Activated CD4-positive, alpha-beta memory T cell treated with anti-CD3 and anti-CD28 coated beads for 36 hours (primary cell): ENCODE data around the gene WDR20. TPM values are rescaled to one million over a fixed set of nuclear protein-coding genes. Genes with fewer than 3 reads are reported as not detected.
"Not testable (repeated sequence)": the region's sequence is repeated elsewhere in the genome, so short reads cannot be mapped to it uniquely, and the experiment has no call there.

ENCODE experiments used
- CTCF ChIA-PET: fragments of 350-600 bp; sonication (Branson Sonifier 250); formaldehyde crosslinking; loops from one replicate; lab custom pipeline; 2021; ENCODE audit warnings: antibody characterized with exemption, inconsistent platforms; lab: Charles Lee
- POLR2A ChIA-PET: fragments of 350-600 bp; sonication (Branson Sonifier 250); formaldehyde crosslinking; loops from one replicate; lab custom pipeline; 2021; ENCODE audit warnings: antibody characterized with exemption; lab: Charles Lee
- DNase-seq: peaks from one replicate; pipeline ENCODE4 v3.0.0-alpha.2; 2020
- H3K27ac Mint-ChIP-seq: one replicate; pipeline ENCODE4 v1.8.0; 2021; ENCODE audit warnings: mixed read lengths
- H3K27me3 Mint-ChIP-seq: one replicate; pipeline ENCODE4 v1.8.0; 2021; ENCODE audit warnings: mixed read lengths
- H3K36me3 Mint-ChIP-seq: one replicate; pipeline ENCODE4 v1.8.0; 2021; ENCODE audit warnings: mixed read lengths
- H3K4me1 Mint-ChIP-seq: one replicate; pipeline ENCODE4 v1.8.0; 2021; ENCODE audit warnings: low read depth, mixed read lengths
- H3K4me3 Mint-ChIP-seq: one replicate; pipeline ENCODE4 v1.8.0; 2021; ENCODE audit warnings: mild to moderate bottlenecking, mixed read lengths
- H3K9me3 Mint-ChIP-seq: one replicate; pipeline ENCODE4 v1.8.0; 2021; ENCODE audit warnings: mixed read lengths
- intact Hi-C: fragments of 100-400 bp; cut with micrococcal nuclease; formaldehyde crosslinking; loops from one replicate; pipeline ENCODE4 v1.15.1; 2023
- total RNA-seq, 2 experiments: library from RNA; stranded (reverse); gene quantifications; one replicate each; pipeline ENCODE4 v1.2.3, GENCODE V29; 2021

Gene WDR20
- total RNA-seq, 2 experiments from 2014 or later = 22.2 to 25.3 TPM

DNA sequence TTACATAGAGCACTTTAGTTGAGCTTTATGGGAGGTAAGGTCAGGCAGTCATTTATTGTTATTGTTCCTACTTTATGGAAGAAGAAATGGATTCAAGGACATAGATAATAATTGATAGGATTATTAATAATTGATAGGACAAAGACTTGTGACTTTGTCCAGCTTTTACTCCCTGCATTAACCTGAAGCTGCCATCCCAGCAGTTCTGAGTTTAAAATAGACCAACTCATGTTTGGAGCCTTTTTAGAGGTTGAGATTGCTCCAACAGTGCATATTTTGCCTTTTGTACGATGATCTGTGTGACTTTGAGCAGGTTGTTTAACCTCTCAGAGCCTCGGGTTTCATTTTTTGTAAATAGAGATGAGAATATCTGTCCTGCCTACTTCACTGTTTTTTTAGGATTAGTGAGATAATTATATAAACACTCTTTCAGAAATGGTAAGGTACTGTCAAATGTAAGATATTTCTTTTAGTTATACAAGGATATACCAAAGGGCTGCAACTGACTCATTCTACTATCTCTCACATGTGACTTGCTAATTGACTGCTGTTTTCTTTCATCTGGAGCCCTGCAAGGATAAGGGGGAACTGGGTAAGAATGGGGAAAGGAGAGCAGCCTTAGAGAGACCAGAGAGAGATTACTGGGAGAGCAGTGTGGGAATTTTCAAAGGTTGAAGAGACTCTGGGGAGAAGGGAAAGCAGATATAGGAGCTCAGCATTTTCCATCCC is 15.3 kb downstream of the WDR20 start:
- ChIA-PET POLR2A (interaction anchor here (1.0 kb wide), 1 partner anchor 10 kb away, joined by 3 read pairs; no protein-coding TSS in a partner anchor), CTCF (interaction anchor here (0.6 to 1.2 kb wide), 2 partner anchors 12 to 161 kb away, joined by 3 read pairs; no protein-coding TSS in a partner anchor)
- intact Hi-C loops = no loop called here
- H3K27me3 Mint-ChIP-seq = no peaks in the 10 kb centered on the region
- H3K4me1 Mint-ChIP-seq = peaks cover 40% of the 10 kb centered on the region
- peaks cover 25% of the 10 kb centered on the region for H3K36me3 Mint-ChIP-seq
- no peak overlapping the region for H3K27ac Mint-ChIP-seq
- peaks cover 4% of the 10 kb centered on the region for H3K9me3 Mint-ChIP-seq
- DNase-seq = no peak
- H3K4me3 Mint-ChIP-seq = no peak overlapping the region

- POLR2A ChIA-PET = no interaction called here
- CTCF ChIA-PET = no interaction called here
- Mint-ChIP-seq H3K4me1 (peaks cover 40% of the 10 kb centered on the region), H3K27me3 (no peaks in the 10 kb centered on the region), H3K36me3 (peaks cover 12% of the 10 kb centered on the region), H3K27ac (peak overlapping the region; percentile 5), H3K4me3 (no peak overlapping the region), H3K9me3 (peaks cover 4% of the 10 kb centered on the region)
- intact Hi-C loops = no loop called here
- DNase-seq = no peak
Measured at GRCh38 chr14:102157346-102157745, 17.6 kb downstream of the WDR20 start.

- Mint-ChIP-seq H3K4me1 (peaks cover 39% of the 10 kb centered on the region), H3K27ac (no peak overlapping the region)
- POLR2A ChIA-PET = no interaction called here
Measured at GRCh38 chr14:102158797-102159196, 19.1 kb downstream of the WDR20 start.

GRCh38 chr14:102159841-102160240 is 20.1 kb downstream of the WDR20 start:
- H3K36me3 Mint-ChIP-seq = peaks cover 8% of the 10 kb centered on the region
- intact Hi-C loops = no loop called here
- H3K27me3 Mint-ChIP-seq = no peaks in the 10 kb centered on the region
- CTCF ChIA-PET = no interaction called here
- DNase-seq = no peak
- H3K9me3 Mint-ChIP-seq = no peaks in the 10 kb centered on the region
- POLR2A ChIA-PET = no interaction called here
- no peak overlapping the region for H3K4me3 Mint-ChIP-seq
- peaks cover 39% of the 10 kb centered on the region for H3K4me1 Mint-ChIP-seq
- no peak overlapping the region for H3K27ac Mint-ChIP-seq

More at GRCh38 chr14:102158797-102159196, 19.1 kb downstream of the WDR20 start:
- CTCF ChIA-PET = interaction anchor here (0.6 to 0.7 kb wide), 3 partner anchors 42 to 1604 kb away, joined by 3 to 4 read pairs (median 3); no protein-coding TSS in a partner anchor
- no peak for DNase-seq
- peaks cover 2% of the 10 kb centered on the region for H3K36me3 Mint-ChIP-seq
- no peaks in the 10 kb centered on the region for H3K9me3 Mint-ChIP-seq
- intact Hi-C loops = no loop called here
- H3K4me3 Mint-ChIP-seq = no peak overlapping the region
- no peaks in the 10 kb centered on the region for H3K27me3 Mint-ChIP-seq

GRCh38 chr14:102162487-102162886 is 22.8 kb downstream of the WDR20 start:
- CTCF ChIA-PET = no interaction called here

GRCh38 chr14:102164241-102164641 is 24.5 kb downstream of the WDR20 start:
- H3K27ac Mint-ChIP-seq = no peak overlapping the region
- H3K4me3 Mint-ChIP-seq = no peak overlapping the region
- DNase-seq = no peak
- H3K9me3 Mint-ChIP-seq = no peaks in the 10 kb centered on the region
- ChIA-PET POLR2A (interaction anchor here (1.1 kb wide), 1 partner anchor 10 kb away, joined by 3 read pairs; no protein-coding TSS in a partner anchor), CTCF (interaction anchor here (1.4 kb wide), 1 partner anchor 20 kb away, joined by 4 read pairs; no protein-coding TSS in a partner anchor)
- H3K36me3 Mint-ChIP-seq = peaks cover 10% of the 10 kb centered on the region
- no peaks in the 10 kb centered on the region for H3K27me3 Mint-ChIP-seq
- H3K4me1 Mint-ChIP-seq = peaks cover 45% of the 10 kb centered on the region
- intact Hi-C loops = no loop called here

More at GRCh38 chr14:102162487-102162886, 22.8 kb downstream of the WDR20 start:
- no peak for DNase-seq
- POLR2A ChIA-PET = no interaction called here
- Mint-ChIP-seq H3K9me3 (no peaks in the 10 kb centered on the region), H3K4me1 (peaks cover 45% of the 10 kb centered on the region), H3K36me3 (peaks cover 8% of the 10 kb centered on the region), H3K4me3 (no peak overlapping the region), H3K27ac (no peak overlapping the region), H3K27me3 (no peaks in the 10 kb centered on the region)
- intact Hi-C loops = no loop called here

GRCh38 chr14:102164965-102165364 is 25.3 kb downstream of the WDR20 start:
- no peaks in the 10 kb centered on the region for H3K27me3 Mint-ChIP-seq
- H3K4me3 Mint-ChIP-seq = no peak overlapping the region
- POLR2A ChIA-PET = interaction anchor here (1.1 kb wide), 1 partner anchor 11 kb away, joined by 3 read pairs; no protein-coding TSS in a partner anchor
- intact Hi-C loops = no loop called here
- DNase-seq = no peak
- H3K36me3 Mint-ChIP-seq = peaks cover 10% of the 10 kb centered on the region
- H3K9me3 Mint-ChIP-seq = no peaks in the 10 kb centered on the region
- peaks cover 46% of the 10 kb centered on the region for H3K4me1 Mint-ChIP-seq
- CTCF ChIA-PET = interaction anchor here (1.4 kb wide), 1 partner anchor 19 kb away, joined by 4 read pairs; no protein-coding TSS in a partner anchor
- no peak overlapping the region for H3K27ac Mint-ChIP-seq

- no peaks in the 10 kb centered on the region for H3K9me3 Mint-ChIP-seq
- no peak overlapping the region for H3K4me3 Mint-ChIP-seq
- H3K4me1 Mint-ChIP-seq = peaks cover 36% of the 10 kb centered on the region
- H3K36me3 Mint-ChIP-seq = peaks cover 8% of the 10 kb centered on the region
- POLR2A ChIA-PET = no interaction called here
- H3K27ac Mint-ChIP-seq = no peak overlapping the region
- intact Hi-C loops = no loop called here
- CTCF ChIA-PET = no interaction called here
- DNase-seq = no peak
- H3K27me3 Mint-ChIP-seq = no peaks in the 10 kb centered on the region
Measured at GRCh38 chr14:102170061-102170460, 30.4 kb downstream of the WDR20 start.

DNA sequence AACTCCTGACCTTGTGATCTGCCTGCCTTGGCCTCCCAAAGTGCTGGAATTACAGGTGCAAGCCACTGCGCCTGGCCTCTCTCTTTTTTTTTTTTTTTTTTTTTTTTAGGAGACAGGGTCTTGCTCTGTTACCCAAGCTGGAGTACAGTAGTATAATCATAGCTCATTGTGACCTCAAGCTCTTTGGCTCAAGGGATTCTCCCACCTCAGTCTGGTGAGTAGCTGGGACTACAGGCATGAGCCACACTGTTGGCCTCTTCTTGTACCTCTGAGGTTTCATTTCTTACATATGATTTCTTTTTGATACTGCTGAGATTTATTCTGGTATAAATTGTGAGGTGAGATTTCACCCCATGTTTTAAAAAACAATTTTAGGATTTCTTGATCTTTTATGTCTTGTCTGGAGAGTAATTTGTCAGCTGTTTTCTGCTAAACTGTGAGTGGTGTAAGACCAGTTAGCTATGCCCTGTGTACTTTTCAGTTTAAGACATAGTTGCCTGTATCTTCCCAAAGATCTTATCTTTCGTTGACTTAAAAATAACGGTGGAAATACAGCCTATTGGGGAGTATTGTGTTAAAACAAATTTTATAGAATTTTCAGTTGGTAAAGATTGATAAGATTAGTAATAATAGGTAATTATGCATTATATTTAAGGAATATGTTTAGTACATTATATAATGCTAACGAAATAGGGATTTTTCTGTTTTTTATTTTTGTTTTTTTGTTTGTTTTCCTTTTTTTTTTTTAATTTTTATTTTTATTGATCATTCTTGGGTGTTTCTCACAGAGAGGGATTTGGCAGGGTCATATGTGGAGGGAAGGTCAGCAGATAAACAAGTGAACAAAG is 31.7 kb downstream of the WDR20 start:
- H3K36me3 Mint-ChIP-seq = peaks cover 12% of the 10 kb centered on the region
- intact Hi-C loops = no loop called here
- CTCF ChIA-PET = no interaction called here
- peaks cover 39% of the 10 kb centered on the region for H3K4me1 Mint-ChIP-seq
- DNase-seq = no peak
- POLR2A ChIA-PET = no interaction called here
- no peaks in the 10 kb centered on the region for H3K27me3 Mint-ChIP-seq
- no peak overlapping the region for H3K4me3 Mint-ChIP-seq
- no peak overlapping the region for H3K27ac Mint-ChIP-seq
- no peaks in the 10 kb centered on the region for H3K9me3 Mint-ChIP-seq

- H3K9me3 Mint-ChIP-seq, DNase-seq, H3K27me3 Mint-ChIP-seq, POLR2A ChIA-PET, CTCF ChIA-PET, intact Hi-C loops, H3K27ac Mint-ChIP-seq, H3K4me3 Mint-ChIP-seq: not testable (repeated sequence)
- peaks cover 13% of the 10 kb centered on the region for H3K36me3 Mint-ChIP-seq
- H3K4me1 Mint-ChIP-seq = peaks cover 37% of the 10 kb centered on the region
Measured at GRCh38 chr14:102172021-102172272, 32.2 kb downstream of the WDR20 start.

DNA sequence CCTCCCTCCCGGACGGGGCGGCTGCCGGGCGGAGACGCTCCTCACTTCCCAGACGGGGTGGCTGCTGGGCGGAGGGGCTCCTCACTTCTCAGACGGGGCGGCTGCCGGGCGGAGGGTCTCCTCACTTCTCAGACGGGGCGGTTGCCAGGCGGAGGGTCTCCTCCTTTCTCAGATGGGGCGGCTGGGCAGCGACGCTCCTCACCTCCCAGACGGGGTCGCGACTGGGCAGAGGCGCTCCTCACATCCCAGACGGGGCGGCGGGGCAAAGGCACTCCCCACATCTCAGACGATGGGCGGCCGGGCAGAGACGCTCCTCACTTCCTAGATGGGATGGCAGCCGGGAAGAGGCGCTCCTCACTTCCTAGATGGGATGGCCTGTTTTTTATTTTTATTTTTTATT is 33.0 kb downstream of the WDR20 start:
- CTCF ChIA-PET, H3K9me3 Mint-ChIP-seq, DNase-seq, intact Hi-C loops, H3K27ac Mint-ChIP-seq, H3K27me3 Mint-ChIP-seq, H3K4me3 Mint-ChIP-seq, POLR2A ChIA-PET: not testable (repeated sequence)
- H3K4me1 Mint-ChIP-seq = peaks cover 38% of the 10 kb centered on the region
- H3K36me3 Mint-ChIP-seq = peaks cover 14% of the 10 kb centered on the region

- Mint-ChIP-seq H3K4me3 (no peak overlapping the region), H3K4me1 (peaks cover 50% of the 10 kb centered on the region), H3K27me3 (no peaks in the 10 kb centered on the region), H3K9me3 (no peaks in the 10 kb centered on the region), H3K36me3 (peaks cover 12% of the 10 kb centered on the region), H3K27ac (no peak overlapping the region)
- ChIA-PET POLR2A (no interaction called here), CTCF (no interaction called here)
- intact Hi-C loops = no loop called here
- DNase-seq = no peak
Measured at GRCh38 chr14:102177161-102177560, 37.5 kb downstream of the WDR20 start.
